HT-29 (cell line): ENCODE data around the gene PDE4B. TPM values are rescaled to one million over a fixed set of nuclear protein-coding genes. Genes with fewer than 3 reads are reported as not detected.
A peak's percentile ranks its signal among the peaks of the same experiment; 100 is the strongest.

Source experiments
- DNase-seq: peaks from one replicate; pipeline ENCODE4 v3.0.0-alpha.2; 2015; ENCODE audit warnings: low spot score
- total RNA-seq: library from RNA; depleted of rRNA; stranded (reverse); fragments of >200 nt; shearing (Covaris generic); gene quantifications from 2 replicates; pipeline ENCODE4 v1.2.3, GENCODE V29; 2014; rRNA removed

Gene PDE4B
- total RNA-seq = 0.13 and 0.60 TPM in 2 replicates

- no peak for DNase-seq
Measured at GRCh38 chr1:65792669-65793358, at the start of gene PDE4B. PDE4B (plus strand) TSS chr1:65792895.

DNA sequence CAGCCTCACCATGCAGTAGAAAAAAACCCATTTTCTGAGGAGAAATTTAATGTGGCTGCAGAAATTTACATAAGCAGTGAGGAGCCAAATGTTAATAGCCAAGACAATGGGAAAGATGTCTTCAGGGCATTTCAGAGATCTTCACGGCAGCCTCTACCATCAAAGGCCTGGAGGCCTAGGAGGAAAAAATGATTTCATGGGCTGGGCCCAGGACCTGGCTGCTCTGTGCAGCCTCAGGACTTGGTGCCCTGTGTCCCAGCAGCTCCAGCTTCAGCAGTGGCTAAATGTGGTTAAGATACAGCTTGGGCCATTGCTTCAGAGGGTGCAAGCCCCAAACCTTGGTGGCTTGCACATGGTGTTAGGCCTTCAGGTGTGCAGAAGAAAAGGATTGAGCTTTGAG is 48.0 kb upstream of the PDE4B start:
- no peak for DNase-seq

DNA sequence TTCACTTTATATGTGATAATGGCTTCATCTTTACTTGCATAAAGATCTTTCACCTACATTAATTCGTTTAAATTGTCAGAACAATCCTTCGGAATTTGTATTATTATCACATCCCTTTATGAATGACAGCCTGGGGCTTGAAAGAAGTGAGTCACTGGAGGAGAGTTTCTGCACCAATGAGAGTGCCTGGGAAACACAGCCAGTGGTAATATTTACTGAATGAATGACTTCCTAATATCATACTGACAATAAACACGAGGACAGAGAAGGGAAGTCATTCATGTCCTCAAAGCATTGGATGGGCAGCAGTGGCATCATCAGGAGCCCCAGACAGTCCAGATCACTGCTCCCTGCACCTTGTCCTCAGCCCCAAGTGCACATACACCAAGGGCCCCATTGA is 40.7 kb upstream of the PDE4B start:
- no peak for DNase-seq

- DNase-seq = no peak
Measured at GRCh38 chr1:65756616-65757015, 36.1 kb upstream of the PDE4B start.

DNA sequence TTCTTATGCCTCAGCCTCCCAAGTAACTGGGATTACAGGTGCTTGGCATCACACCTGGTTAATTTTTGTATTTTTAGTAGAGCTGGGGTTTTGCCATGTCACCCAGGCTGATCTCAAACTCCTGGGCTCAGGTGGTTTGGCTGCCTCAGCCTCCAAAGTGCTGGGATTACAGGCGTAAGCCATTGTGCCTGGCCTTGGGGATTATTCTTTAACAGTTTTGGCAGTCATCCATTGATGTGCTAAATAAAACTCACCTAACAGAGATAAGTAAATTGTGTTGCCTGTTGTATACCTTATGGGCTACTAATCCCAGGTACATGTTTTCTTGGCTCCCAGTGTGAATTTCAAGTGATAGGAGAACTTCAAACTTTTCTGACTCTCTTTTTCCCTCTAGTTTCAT is 35.2 kb upstream of the PDE4B start:
- DNase-seq = no peak

- DNase-seq = no peak
Measured at GRCh38 chr1:65758128-65758527, 34.6 kb upstream of the PDE4B start.

DNA sequence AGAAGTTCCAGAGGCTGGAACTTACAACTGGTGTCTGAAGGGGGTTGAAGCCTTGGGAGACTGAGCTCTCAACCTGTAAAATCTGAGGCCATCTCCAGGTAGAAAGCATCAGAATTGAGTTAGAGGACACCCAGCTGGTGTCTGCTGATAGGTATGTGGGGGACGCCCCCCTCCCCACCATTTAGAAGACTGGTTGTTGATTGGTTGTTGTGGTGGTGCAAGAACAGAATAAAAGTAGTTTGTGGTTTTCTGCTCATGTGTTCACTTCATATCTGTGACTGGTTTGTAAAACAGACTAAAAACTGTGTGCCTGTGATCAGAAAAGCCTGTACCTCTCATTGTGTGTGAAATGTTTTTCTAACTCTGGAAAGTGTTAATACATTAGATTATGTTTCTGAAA is 33.2 kb upstream of the PDE4B start:
- DNase-seq = no peak

GRCh38 chr1:65762081-65762862 is 30.4 kb upstream of the PDE4B start:
- DNase-seq = no peak

DNA sequence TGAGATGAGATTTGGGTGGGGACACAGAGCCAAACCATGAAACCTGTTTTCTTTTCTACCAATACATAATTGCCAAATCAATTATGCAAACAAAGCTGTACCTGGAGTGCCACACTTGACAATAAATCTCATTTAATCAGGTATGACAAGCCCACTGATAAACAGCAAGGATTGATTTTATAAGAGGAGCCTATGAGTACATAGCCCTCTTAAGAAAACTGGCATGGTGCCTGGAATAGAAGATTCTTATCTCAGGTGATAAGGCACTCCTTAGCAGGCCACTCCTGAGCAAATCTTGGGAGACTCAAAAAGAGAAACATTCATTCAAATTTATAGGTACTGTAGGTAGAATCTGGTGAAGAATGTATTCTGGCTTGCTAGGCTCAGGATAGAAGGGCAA is 28.6 kb upstream of the PDE4B start:
- peak; percentile 23 for DNase-seq

GRCh38 chr1:65765631-65766030 is 27.1 kb upstream of the PDE4B start:
- DNase-seq = no peak

- DNase-seq = no peak
Measured at GRCh38 chr1:65769636-65770035, 23.1 kb upstream of the PDE4B start.

DNA sequence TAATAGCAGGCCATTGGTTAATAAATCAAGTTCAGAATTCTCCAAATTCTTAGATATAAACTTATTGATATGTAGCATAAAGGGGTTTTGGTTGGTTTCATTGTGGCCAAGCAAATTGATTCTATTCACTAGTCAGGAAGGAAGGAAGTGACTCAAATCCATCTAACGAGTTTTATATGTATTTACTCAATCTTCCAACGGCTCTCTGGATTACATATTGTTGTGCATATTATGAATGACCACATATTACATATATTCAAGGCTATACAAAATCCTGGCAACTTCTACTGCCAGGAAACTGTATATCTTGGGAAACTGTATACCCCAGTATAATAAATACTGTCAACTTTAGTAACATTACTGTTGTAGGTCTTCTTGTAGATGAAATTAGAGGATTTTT is 20.1 kb upstream of the PDE4B start:
- no peak for DNase-seq

DNA sequence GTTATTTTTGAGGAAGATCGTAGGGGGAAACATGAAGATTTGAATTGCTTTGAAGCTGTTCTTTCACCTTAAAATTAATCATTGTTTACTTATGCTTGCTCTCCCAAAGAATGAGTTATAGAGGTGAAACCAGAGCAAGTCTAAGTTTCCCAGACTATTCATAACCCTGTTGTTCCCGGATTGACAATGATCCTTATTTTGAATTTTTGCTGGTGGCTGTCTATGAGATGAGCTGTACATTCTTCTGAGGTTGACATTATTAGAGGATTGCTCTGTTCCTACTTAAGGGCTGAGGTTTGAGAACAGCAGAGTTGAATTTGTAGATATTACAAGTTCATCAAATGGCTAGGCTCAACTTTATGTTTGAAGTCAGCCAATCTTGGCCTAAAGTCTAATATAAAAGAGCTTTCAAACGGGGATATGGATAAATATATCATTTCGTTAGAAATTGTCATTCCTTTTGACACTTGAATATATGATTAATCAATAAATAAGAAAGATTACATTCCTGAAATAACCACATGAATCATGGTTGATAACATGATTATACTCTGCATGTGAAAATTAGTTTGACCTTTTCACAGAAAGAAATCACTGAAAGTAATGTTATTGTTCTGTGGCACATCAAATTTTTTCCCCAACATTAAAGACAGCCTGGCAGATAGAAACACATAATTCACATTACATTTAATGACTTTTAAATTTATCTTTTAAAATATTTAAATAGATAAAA is 19.1 kb upstream of the PDE4B start:
- no peak for DNase-seq

- no peak for DNase-seq
Measured at GRCh38 chr1:65788762-65789161, 3.9 kb upstream of the PDE4B start.

DNA sequence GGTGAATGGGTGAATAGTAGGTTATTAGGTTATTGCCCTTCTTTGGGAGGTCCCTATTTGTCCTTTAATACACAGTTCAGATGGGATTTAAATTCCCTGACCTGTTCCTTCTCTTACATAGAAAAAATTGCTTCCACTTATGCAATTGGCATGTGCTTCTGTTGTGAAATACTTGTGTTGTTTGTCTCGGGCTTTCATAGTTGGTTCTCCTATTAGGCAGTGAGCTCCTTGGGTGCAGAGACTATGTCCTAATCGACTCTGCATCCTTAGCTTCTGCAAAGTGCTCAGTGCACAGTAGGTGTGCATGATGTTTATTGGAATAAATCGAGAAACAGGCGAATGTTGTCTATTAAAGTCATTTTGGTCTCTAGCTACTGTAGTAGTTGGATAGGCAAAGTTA is 1.3 kb upstream of the PDE4B start:
- DNase-seq = no peak

DNA sequence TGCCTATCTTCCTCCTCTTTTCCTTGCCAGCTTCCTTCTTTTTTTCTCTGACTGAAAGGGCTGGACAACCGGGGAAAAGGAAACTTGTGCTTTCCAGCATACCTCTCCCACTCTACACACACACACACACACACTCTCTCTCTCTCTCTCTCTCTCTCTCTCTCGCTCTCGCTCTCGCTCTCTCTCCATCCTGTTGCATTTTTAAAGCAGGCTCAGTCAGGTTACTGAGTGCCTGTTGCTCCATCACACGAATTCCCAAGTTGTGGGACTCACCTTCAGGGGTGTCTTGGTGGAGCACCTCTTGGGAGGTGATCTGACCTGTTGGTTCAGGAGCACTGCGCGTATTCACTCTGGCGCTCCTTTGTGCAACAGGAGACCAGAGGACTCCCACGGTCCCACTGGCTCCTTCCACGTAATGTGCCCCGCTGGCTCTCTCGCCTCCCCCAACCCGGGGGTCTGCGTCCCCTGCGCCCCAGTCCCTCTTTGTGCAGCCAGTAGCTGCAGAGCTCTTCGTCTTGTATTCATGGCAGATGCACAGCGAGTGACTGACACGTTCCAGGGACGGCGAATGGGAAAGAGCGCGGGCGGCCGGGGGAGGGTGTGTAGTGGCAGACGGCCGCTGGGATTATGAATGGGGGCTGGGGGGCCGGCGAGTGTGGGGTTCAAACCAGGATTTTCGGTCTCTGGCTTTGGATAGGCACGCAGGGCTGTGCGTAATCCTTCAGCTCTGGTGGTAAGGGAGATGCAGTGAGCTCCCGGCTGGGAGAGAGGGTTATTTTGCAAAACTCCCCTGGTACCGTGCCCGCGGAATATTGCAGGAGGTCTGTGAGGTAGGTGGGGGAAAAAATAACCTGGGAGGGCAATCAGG is 660 bp upstream of the PDE4B start:
- no peak for DNase-seq

DNA sequence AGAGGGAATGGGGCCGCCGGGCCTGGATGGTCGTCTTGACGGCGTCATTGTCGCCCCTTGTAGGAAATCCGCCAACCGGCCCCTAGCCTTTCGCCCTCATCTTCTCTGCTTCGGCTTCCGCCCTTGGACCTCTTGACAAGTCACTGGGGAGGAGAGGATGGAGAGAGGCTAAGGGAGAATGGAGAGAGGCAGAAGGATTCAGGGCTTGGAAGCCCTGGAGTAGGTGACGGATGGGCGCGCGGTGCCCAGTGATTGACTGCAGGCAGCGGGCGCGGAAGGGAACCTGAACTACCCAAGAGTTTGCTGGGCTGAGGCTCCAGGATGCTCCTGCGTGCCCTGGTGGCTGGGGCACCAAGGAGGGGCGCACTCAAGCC is 651 bp downstream of the PDE4B start:
- DNase-seq = no peak

DNA sequence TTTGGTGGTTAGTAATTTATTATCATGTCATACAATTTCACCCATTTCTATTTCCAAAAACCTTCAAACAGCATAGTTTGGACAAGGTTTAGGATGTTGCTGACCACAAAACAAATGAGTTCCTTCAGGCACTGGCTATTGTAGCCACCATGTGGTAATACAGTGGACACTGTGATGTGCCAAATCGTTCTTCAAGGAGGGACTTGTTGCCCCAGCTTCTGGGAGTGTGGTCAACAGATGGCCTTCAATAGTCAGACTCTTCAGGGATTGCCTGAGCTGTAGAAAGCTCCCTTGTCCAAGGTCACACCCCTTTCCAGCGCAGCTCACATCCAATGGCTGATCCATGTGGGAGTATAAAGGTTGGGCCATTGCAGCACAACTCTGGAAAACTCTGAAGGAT is 2.6 kb downstream of the PDE4B start:
- no peak for DNase-seq

GRCh38 chr1:65799601-65800000 is 6.9 kb downstream of the PDE4B start:
- DNase-seq = no peak

- DNase-seq = no peak
Measured at GRCh38 chr1:65804584-65804983, 11.9 kb downstream of the PDE4B start.

DNA sequence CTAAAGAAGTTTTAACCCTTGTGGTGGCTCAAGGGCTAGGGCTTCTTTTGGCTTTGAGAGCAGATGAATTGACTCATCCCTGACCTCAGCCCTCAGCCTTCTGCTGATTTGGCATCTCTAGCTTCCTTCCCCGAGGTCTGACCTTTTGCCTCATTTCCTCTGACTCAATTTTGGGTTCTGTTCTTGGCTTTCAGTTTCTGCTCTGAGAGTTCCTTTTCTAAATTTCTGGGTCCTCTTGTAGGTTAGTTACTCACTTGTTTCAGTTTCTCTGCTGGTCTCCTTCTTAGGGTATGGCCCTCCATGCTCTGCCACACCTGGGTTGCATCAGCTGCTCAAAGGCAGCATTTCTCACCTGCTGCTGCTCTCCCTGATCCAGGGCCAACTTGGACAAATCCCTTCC is 19.4 kb downstream of the PDE4B start:
- no peak for DNase-seq

- no peak for DNase-seq
Measured at GRCh38 chr1:65813956-65814355, 21.3 kb downstream of the PDE4B start.
